Panc1 (cell line): ENCODE measurements around the gene DEFB123. TPM values are rescaled to one million over a fixed set of nuclear protein-coding genes. Genes with fewer than 3 reads are reported as not detected.

Experiments used
- ATAC-seq: fragments of 200-7000 bp; cut with Tn5 transposase; 2 replicates; pipeline ENCODE4 v1.9.1; 2020; ENCODE audit warnings: mild to moderate bottlenecking, moderate library complexity
- BruUV-seq: library from RNA; stranded (reverse); fragments of 400-500 nt; replicated peaks from 2 replicates; lab custom pipeline; 2021; lab: Mats Ljungman, UMichigan
- CTCF ChIA-PET: fragments of 300-600 bp; sonication (Branson Sonifier 250); formaldehyde crosslinking; loops from one replicate; lab custom pipeline; 2022; ENCODE audit warnings: antibody characterized with exemption; lab: Charles Lee
- POLR2A ChIA-PET: fragments of 300-600 bp; sonication (Branson Sonifier 250); formaldehyde crosslinking; loops from one replicate; lab custom pipeline; 2022; ENCODE audit warnings: antibody characterized with exemption; lab: Charles Lee
- DNase-seq: peaks from one replicate; pipeline ENCODE4 v3.0.0-alpha.2; 2010; ENCODE audit warnings: low read depth, low spot score
- H3K27ac ChIP-seq: 2 replicates; pipeline ENCODE4 v1.5.1; 2011; ENCODE audit warnings: mild to moderate bottlenecking, low read length, inconsistent platforms
- H3K27me3 ChIP-seq: fragments of 200-500 bp; sonication (Bioruptor generic); 2 replicates; pipeline ENCODE4 v1.6.0; 2014; ENCODE audit warnings: low read length, inconsistent platforms; ENCODE audit not compliant: control insufficient read depth, insufficient read depth
- H3K36me3 ChIP-seq: fragments of 200-500 bp; sonication (Bioruptor generic); 2 replicates; pipeline ENCODE4 v1.5.1; 2014; ENCODE audit warnings: inconsistent platforms, mild to moderate bottlenecking, low read length, moderate library complexity; ENCODE audit not compliant: control insufficient read depth, insufficient read depth
- H3K4me1 ChIP-seq: 2 replicates; pipeline ENCODE4 v1.5.1; 2011; ENCODE audit warnings: inconsistent platforms, mild to moderate bottlenecking, low read length, moderate library complexity; ENCODE audit not compliant: control insufficient read depth, insufficient read depth
- H3K4me3 ChIP-seq, 2 experiments: 2 replicates each; pipeline ENCODE4 v1.5.1; 2011 to 2012; ENCODE audit warnings: low read depth in 2 of 2, low read length in 2 of 2, mild to moderate bottlenecking in 2 of 2, inconsistent platforms in 1 of 2, moderate library complexity in 1 of 2
- H3K9me3 ChIP-seq: fragments of 200-500 bp; sonication (Bioruptor generic); 2 replicates; pipeline ENCODE4 v1.5.1; 2014; ENCODE audit warnings: low read depth, mild to moderate bottlenecking, inconsistent platforms, low read length, moderate library complexity; ENCODE audit not compliant: control insufficient read depth, insufficient read depth
- CTCF ChIP-seq: fragments of 450-650 bp; IDR thresholded peaks from 2 replicates; pipeline ENCODE4 v1.5.1; 2017; ENCODE audit warnings: mild to moderate bottlenecking
- POLR2AphosphoS5 ChIP-seq: IDR thresholded peaks from 2 replicates; pipeline ENCODE4 v1.6.1; 2012; ENCODE audit warnings: mild to moderate bottlenecking, low read depth, low read length, moderate library complexity
- SIN3A ChIP-seq: IDR thresholded peaks from 2 replicates; pipeline ENCODE4 v1.6.1; 2012; ENCODE audit warnings: low read depth, mild to moderate bottlenecking, low read length, moderate library complexity, borderline replicate concordance; ENCODE audit not compliant: insufficient read depth
- TCF7L2 ChIP-seq: IDR thresholded peaks from 2 replicates; pipeline ENCODE4 v1.6.1; 2011; ENCODE audit warnings: mild to moderate bottlenecking, low read depth, low read length, inconsistent platforms
- in situ Hi-C: cut with HindIII; loops from 2 replicates; pipeline ENCODE4 v1.10.0; 2016; ENCODE audit warnings: low sequenced_read_pairs, low pct_unique_long_range_greater_than_20kb
- intact Hi-C: fragments of 100-400 bp; cut with micrococcal nuclease; formaldehyde crosslinking; loops from one replicate; pipeline ENCODE4 v1.10.0; 2022; ENCODE audit not compliant: unreplicated experiment
- total RNA-seq: library from RNA; stranded (reverse); gene quantifications from one replicate; pipeline ENCODE4 v1.2.1, GENCODE V29; 2021; ENCODE audit not compliant: unreplicated experiment
- TF ChIP-seq, protein P1 (sequence below), 2 experiments: IDR thresholded peaks; 2 replicates each; pipeline ENCODE4 v1.6.1; 2011 to 2012; ENCODE audit warnings: low read depth in 2 of 2, control low read depth in 1 of 2, low read length in 1 of 2, mild to moderate bottlenecking in 1 of 2, moderate library complexity in 1 of 2; ENCODE audit not compliant: insufficient read depth in 1 of 2

The DEFB123 gene
- total RNA-seq, 1 experiment from 2014 or later: not detected

DNA sequence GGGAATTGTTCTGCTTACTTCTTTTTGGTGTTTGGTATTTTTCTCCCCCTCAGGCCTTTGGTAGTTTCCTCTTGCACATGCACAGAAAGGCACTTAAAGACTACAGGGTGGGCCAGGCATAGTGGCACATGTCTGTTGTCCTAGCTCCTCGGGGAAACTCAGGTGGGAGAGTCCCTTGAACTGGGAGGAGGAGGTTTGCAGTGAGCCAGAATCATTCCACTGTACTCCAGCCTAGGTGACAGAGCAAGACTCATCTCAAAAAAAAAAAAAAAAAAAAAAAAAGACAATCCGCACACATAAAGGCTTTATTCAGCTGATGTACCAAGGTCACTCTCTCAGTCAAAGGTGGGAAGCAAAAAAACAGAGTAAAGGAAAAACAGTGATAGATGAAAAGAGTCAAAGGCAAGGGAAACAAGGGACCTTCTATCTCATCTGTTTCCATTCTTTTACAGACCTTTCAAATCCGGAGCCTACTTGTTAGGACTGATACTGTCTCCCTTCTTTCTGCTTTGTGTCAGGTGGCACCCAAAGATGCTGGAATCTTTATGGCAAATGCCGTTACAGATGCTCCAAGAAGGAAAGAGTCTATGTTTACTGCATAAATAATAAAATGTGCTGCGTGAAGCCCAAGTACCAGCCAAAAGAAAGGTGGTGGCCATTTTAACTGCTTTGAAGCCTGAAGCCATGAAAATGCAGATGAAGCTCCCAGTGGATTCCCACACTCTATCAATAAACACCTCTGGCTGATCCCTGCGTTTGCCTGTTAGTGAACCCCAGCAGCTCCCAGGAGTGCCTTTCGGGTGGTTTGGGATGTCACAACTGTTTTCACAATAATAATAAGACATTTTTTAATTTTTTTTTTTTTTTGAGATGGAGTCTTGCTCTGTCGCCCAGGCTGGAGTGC lies 9.3 kb downstream of the DEFB123 start:
- H3K9me3 ChIP-seq: no peaks in the 10 kb centered on the region
- H3K27me3 ChIP-seq: peaks cover 3% of the 10 kb centered on the region; the same call in 1 of the 2 replicates
- DNase-seq: no peak
- peak; percentile 32; the same call in 1 of the 2 replicates for ATAC-seq
- POLR2A ChIA-PET: interaction anchor here (0.5 to 0.8 kb wide), 4 partner anchors 20 to 111 kb away, joined by 3 to 5 read pairs (median 4); no protein-coding TSS in a partner anchor
- no peak for TF ChIP-seq TCF7L2
- intact Hi-C loops: no loop called here
- no peaks in the 10 kb centered on the region for H3K4me1 ChIP-seq
- no peak overlapping the region for H3K4me3 ChIP-seq
- CTCF ChIA-PET: interaction anchor here (0.6 to 1.2 kb wide), 3 partner anchors 9 to 54 kb away, joined by 8 to 11 read pairs (median 9); partner anchors contain the start of gene DEFB123
- no peak overlapping the region for H3K27ac ChIP-seq
- in situ Hi-C loops: no loop called here
- BruUV-seq: no TSS peak
- H3K36me3 ChIP-seq: no peaks in the 10 kb centered on the region

DNA sequence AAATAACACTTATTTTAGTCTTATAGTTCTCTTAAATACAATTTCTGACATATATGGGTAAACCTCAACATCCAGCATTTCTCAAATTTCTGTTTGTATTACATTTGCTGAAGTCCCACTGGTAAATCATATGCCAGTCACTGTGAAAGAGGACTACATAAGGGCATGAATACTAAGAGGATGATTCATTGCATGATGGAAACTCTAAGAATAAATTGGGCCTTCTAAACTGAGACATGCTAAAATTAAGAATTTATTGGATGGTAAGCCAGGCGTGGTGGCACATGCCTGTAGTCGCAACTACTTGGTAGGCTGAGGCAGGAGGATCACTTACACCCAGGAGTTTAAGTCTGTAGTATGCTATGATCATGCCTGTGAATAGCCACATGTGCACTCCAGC lies 12.1 kb downstream of the DEFB123 start:
- Histone ChIP-seq H3K27ac (no peak overlapping the region), H3K4me1 (no peaks in the 10 kb centered on the region), H3K36me3 (no peaks in the 10 kb centered on the region), H3K4me3 (no peak overlapping the region), H3K9me3 (no peaks in the 10 kb centered on the region), H3K27me3 (no peaks in the 10 kb centered on the region)
- intact Hi-C loops: no loop called here
- ATAC-seq (no peak), DNase-seq (no peak)
- BruUV-seq: no TSS peak
- TF ChIP-seq, protein P1, sequence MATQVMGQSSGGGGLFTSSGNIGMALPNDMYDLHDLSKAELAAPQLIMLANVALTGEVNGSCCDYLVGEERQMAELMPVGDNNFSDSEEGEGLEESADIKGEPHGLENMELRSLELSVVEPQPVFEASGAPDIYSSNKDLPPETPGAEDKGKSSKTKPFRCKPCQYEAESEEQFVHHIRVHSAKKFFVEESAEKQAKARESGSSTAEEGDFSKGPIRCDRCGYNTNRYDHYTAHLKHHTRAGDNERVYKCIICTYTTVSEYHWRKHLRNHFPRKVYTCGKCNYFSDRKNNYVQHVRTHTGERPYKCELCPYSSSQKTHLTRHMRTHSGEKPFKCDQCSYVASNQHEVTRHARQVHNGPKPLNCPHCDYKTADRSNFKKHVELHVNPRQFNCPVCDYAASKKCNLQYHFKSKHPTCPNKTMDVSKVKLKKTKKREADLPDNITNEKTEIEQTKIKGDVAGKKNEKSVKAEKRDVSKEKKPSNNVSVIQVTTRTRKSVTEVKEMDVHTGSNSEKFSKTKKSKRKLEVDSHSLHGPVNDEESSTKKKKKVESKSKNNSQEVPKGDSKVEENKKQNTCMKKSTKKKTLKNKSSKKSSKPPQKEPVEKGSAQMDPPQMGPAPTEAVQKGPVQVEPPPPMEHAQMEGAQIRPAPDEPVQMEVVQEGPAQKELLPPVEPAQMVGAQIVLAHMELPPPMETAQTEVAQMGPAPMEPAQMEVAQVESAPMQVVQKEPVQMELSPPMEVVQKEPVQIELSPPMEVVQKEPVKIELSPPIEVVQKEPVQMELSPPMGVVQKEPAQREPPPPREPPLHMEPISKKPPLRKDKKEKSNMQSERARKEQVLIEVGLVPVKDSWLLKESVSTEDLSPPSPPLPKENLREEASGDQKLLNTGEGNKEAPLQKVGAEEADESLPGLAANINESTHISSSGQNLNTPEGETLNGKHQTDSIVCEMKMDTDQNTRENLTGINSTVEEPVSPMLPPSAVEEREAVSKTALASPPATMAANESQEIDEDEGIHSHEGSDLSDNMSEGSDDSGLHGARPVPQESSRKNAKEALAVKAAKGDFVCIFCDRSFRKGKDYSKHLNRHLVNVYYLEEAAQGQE (IDR thresholded peaks at IDR 0.05; ENCODE audit: insufficient read depth in 1 of 2, low read depth in 2 of 2, low read length in 1 of 2): no peak
- TF ChIP-seq SIN3A: no peak
- TF ChIP-seq POLR2AphosphoS5: no peak
- TF ChIP-seq CTCF: no peak
- no peak for TF ChIP-seq TCF7L2
- in situ Hi-C loops: no loop called here
- ChIA-PET CTCF (no interaction called here), POLR2A (no interaction called here)
